GOT3 (cell line): ENCODE data around the gene KCND1.
"Not testable (repeated sequence)": the region's sequence is repeated elsewhere in the genome, so short reads cannot be mapped to it uniquely, and the experiment has no call there.

Experiments
- DNase-seq: peaks from one replicate; lab custom pipeline; 2025; ENCODE audit warnings: mixed read lengths; lab: John Stamatoyannopoulos, UW

Gene KCND1

GRCh38 chrX:48971249-48972219 is at the start of gene KCND1:
TSS of gene KCND1 (minus strand) at chrX:48971844. CDS start at chrX:48970271, 1,573 bp downstream.
- peak; percentile 20 for DNase-seq

- no peak for DNase-seq
Observed at GRCh38 chrX:49019599-49020249, 48.1 kb upstream of the KCND1 start.

- no peak for DNase-seq
Observed at GRCh38 chrX:49019050-49019449, 47.4 kb upstream of the KCND1 start.

GRCh38 chrX:49003696-49004095 is 32.1 kb upstream of the KCND1 start:
- no peak for DNase-seq

GRCh38 chrX:49002091-49002935 is 30.7 kb upstream of the KCND1 start, which contains the start of gene GRIPAP1:
TSS of gene GRIPAP1 (minus strand) at chrX:49002264. CDS start at chrX:49002229, 35 bp downstream.
- peak; percentile 19 for DNase-seq

- DNase-seq, result no peak
Observed at GRCh38 chrX:49001521-49002090, 30.0 kb upstream of the KCND1 start.

- no peak for DNase-seq
Observed at GRCh38 chrX:49000636-49001035, 29.0 kb upstream of the KCND1 start.

GRCh38 chrX:48999030-48999429 is 27.4 kb upstream of the KCND1 start:
- DNase-seq, result no peak

- DNase-seq, result no peak
Observed at GRCh38 chrX:48998391-48998790, 26.7 kb upstream of the KCND1 start.

GRCh38 chrX:48997865-48998264 is 26.2 kb upstream of the KCND1 start:
- DNase-seq, result no peak

GRCh38 chrX:48997455-48997854 is 25.8 kb upstream of the KCND1 start:
- DNase-seq, result no peak

- no peak for DNase-seq
Observed at GRCh38 chrX:48996969-48997368, 25.3 kb upstream of the KCND1 start.

GRCh38 chrX:48992341-48992740 is 20.7 kb upstream of the KCND1 start:
- DNase-seq, result no peak

GRCh38 chrX:48989483-48989882 is 17.8 kb upstream of the KCND1 start:
- no peak for DNase-seq

- DNase-seq, result no peak
Observed at GRCh38 chrX:48983896-48984295, 12.3 kb upstream of the KCND1 start.

- DNase-seq, result no peak
Observed at GRCh38 chrX:48983081-48983480, 11.4 kb upstream of the KCND1 start.

GRCh38 chrX:48981178-48981577 is 9.5 kb upstream of the KCND1 start:
- DNase-seq, result no peak

GRCh38 chrX:48980341-48980740 is 8.7 kb upstream of the KCND1 start:
- not testable (repeated sequence) for DNase-seq

- no peak for DNase-seq
Observed at GRCh38 chrX:48978226-48978625, 6.6 kb upstream of the KCND1 start.

- no peak for DNase-seq
Observed at GRCh38 chrX:48976086-48976485, 4.4 kb upstream of the KCND1 start.

- no peak for DNase-seq
Observed at GRCh38 chrX:48975541-48975940, 3.9 kb upstream of the KCND1 start.

GRCh38 chrX:48975041-48975440 is 3.4 kb upstream of the KCND1 start:
- DNase-seq, result no peak
